Breast epithelium (tissue), 3 donors: ENCODE measurements around the gene MEIKIN.

ENCODE experiments used
- POLR2A ChIP-seq: fragments of 450-650 bp; IDR thresholded peaks from one replicate; pipeline ENCODE4 v1.6.1; 2016; ENCODE audit warnings: antibody characterized with exemption, mild to moderate bottlenecking, moderate library complexity
- TF ChIP-seq, protein P1 (sequence below), 3 donors: fragments of 450-650 bp; IDR thresholded peaks; one replicate each; pipeline ENCODE4 v1.5.1; 2016 to 2017; ENCODE audit warnings: antibody characterized with exemption in 3 of 3, mild to moderate bottlenecking in 3 of 3, moderate library complexity in 3 of 3

DNA sequence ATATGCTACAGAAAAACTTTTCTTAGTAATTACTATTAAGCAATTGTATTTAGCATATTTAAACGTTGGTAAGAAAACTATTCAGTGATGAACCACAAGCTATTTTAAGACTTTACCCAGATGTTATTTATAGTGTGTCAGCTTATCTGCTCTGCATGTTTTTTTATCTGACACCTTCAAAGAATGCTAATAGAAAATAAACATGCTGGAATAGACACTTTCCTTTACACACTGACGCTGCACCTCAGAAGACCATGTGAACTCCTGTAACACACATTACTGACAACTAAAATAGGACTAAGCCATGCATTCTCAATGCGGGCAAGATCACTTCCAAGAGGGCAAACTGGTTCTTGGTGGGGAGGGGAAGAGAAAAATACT is 187.0 kb downstream of the MEIKIN start:
- no peak for TF ChIP-seq POLR2A
- TF ChIP-seq, protein P1, sequence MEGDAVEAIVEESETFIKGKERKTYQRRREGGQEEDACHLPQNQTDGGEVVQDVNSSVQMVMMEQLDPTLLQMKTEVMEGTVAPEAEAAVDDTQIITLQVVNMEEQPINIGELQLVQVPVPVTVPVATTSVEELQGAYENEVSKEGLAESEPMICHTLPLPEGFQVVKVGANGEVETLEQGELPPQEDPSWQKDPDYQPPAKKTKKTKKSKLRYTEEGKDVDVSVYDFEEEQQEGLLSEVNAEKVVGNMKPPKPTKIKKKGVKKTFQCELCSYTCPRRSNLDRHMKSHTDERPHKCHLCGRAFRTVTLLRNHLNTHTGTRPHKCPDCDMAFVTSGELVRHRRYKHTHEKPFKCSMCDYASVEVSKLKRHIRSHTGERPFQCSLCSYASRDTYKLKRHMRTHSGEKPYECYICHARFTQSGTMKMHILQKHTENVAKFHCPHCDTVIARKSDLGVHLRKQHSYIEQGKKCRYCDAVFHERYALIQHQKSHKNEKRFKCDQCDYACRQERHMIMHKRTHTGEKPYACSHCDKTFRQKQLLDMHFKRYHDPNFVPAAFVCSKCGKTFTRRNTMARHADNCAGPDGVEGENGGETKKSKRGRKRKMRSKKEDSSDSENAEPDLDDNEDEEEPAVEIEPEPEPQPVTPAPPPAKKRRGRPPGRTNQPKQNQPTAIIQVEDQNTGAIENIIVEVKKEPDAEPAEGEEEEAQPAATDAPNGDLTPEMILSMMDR (IDR thresholded peaks at IDR 0.05), result no peak
